Keratinocyte (primary cell): ENCODE measurements around the gene DECR2. TPM values are rescaled to one million over a fixed set of nuclear protein-coding genes. Genes with fewer than 3 reads are reported as not detected.

ENCODE experiments used
- DNase-seq: peaks from one replicate; pipeline ENCODE4 v3.0.0-alpha.2; 2011; ENCODE audit warnings: low read depth, missing footprints, low spot score
- FAIRE-seq: peaks from 2 replicates; lab custom pipeline; 2011; peaks lifted over from hg19 to GRCh38; lab: Jason Lieb, UNC
- H2AFZ ChIP-seq: 2 replicates; pipeline ENCODE4 v1.6.0; 2012; ENCODE audit warnings: low read length, control low read depth, inconsistent platforms; ENCODE audit not compliant: control insufficient read depth
- H3K27ac ChIP-seq: 2 replicates; pipeline ENCODE4 v1.5.1; 2011; ENCODE audit warnings: low read length; ENCODE audit not compliant: control insufficient read depth, insufficient read depth
- H3K27me3 ChIP-seq: 3 replicates; pipeline ENCODE4 v1.6.0; 2011; ENCODE audit warnings: low read length; ENCODE audit not compliant: control insufficient read depth, insufficient read depth; ENCODE audit errors: extremely low read depth
- H3K36me3 ChIP-seq, 2 experiments: 2 replicates in 1 of 2; 3 replicates in 1 of 2; pipeline ENCODE4 v1.5.1; 2011; ENCODE audit warnings: low read length in 2 of 2, mild to moderate bottlenecking in 1 of 2; ENCODE audit not compliant: control insufficient read depth in 2 of 2, insufficient read depth in 2 of 2; ENCODE audit errors: extremely low read depth in 1 of 2
- H3K4me1 ChIP-seq: 3 replicates; pipeline ENCODE4 v1.5.1; 2011; ENCODE audit warnings: low read length; ENCODE audit not compliant: control insufficient read depth, insufficient read depth; ENCODE audit errors: extremely low read depth
- H3K4me2 ChIP-seq: 3 replicates; pipeline ENCODE4 v1.6.0; 2011; ENCODE audit warnings: low read depth, low read length; ENCODE audit not compliant: control insufficient read depth, insufficient read depth; ENCODE audit errors: extremely low read depth
- H3K4me3 ChIP-seq, 3 experiments: fragments of 200-600 bp in 1 of 3; sonication (generic) in 1 of 3; 2 replicates in 2 of 3; 3 replicates in 1 of 3; pipeline ENCODE4 v1.5.1; 2011 to 2016; ENCODE audit warnings: low read length in 3 of 3, mild to moderate bottlenecking in 3 of 3, control low read depth in 2 of 3, inconsistent platforms in 1 of 3, low read depth in 1 of 3, mixed read lengths in 1 of 3, mixed run types in 1 of 3, moderate library complexity in 1 of 3; ENCODE audit not compliant: control insufficient read depth in 2 of 3, insufficient read depth in 2 of 3; ENCODE audit errors: extremely low read depth in 1 of 3
- H3K79me2 ChIP-seq: 2 replicates; pipeline ENCODE4 v1.6.0; 2012; ENCODE audit warnings: low read length; ENCODE audit not compliant: control insufficient read depth, insufficient read depth
- H3K9ac ChIP-seq: 3 replicates; pipeline ENCODE4 v1.6.0; 2011; ENCODE audit warnings: low read length; ENCODE audit not compliant: control insufficient read depth, insufficient read depth; ENCODE audit errors: extremely low read depth
- H3K9me1 ChIP-seq: 3 replicates; pipeline ENCODE4 v1.6.0; 2011; ENCODE audit warnings: low read length; ENCODE audit not compliant: control insufficient read depth, insufficient read depth; ENCODE audit errors: extremely low read depth
- H3K9me3 ChIP-seq: 2 replicates; pipeline ENCODE4 v1.5.1; 2012; ENCODE audit warnings: low read depth, low read length; ENCODE audit not compliant: control insufficient read depth
- H4K20me1 ChIP-seq: 3 replicates; pipeline ENCODE4 v1.6.0; 2011; ENCODE audit warnings: low read length; ENCODE audit not compliant: control insufficient read depth, insufficient read depth; ENCODE audit errors: extremely low read depth
- EZH2 ChIP-seq: IDR thresholded peaks from one replicate; pipeline ENCODE4 v1.6.1; 2012; ENCODE audit warnings: inconsistent platforms, mild to moderate bottlenecking, low read length, moderate library complexity
- dilution Hi-C: fragments of 300-500 bp; cut with MboI; formaldehyde crosslinking; loops from one replicate; pipeline ENCODE4 v1.7.0; 2020; ENCODE audit warnings: low sequenced_read_pairs; ENCODE audit not compliant: extremely low pct_ligation_motif_present
- polyA plus RNA-seq, 5 experiments: library from polyadenylated mRNA; depleted of rRNA in 3 of 5; stranded (reverse) in 3 of 5; stranded (forward) in 1 of 5; unstranded in 1 of 5; fragments of >200 nt; gene quantifications; 1 replicate in 1 of 5; 2 replicates in 3 of 5; 3 replicates in 1 of 5; pipeline versions ENCODE4 v1.2.1 to v1.2.3, GENCODE V29; 2011 to 2012; ENCODE audit warnings: missing spikeins in 2 of 5, low read depth in 1 of 5, low replicate concordance in 1 of 5
- TF ChIP-seq, protein P1 (sequence below), 3 experiments: IDR thresholded peaks in 1 of 3; conservative IDR thresholded peaks in 1 of 3; optimal IDR thresholded peaks in 1 of 3; 2 replicates in 2 of 3; 3 replicates in 1 of 3; pipeline versions ENCODE3 to v1.5.1; 2011; ENCODE audit warnings: low read length in 3 of 3, mild to moderate bottlenecking in 3 of 3, moderate library complexity in 2 of 3, control low read depth in 1 of 3, inconsistent platforms in 1 of 3; ENCODE audit not compliant: insufficient read depth in 2 of 3; ENCODE audit errors: extremely low read depth in 1 of 3

DECR2 gene
- polyA plus RNA-seq, 1 donor (not counting 4 experiments of a cell fraction or from before 2014, with no cell fraction given), result 14.2 TPM

DNA sequence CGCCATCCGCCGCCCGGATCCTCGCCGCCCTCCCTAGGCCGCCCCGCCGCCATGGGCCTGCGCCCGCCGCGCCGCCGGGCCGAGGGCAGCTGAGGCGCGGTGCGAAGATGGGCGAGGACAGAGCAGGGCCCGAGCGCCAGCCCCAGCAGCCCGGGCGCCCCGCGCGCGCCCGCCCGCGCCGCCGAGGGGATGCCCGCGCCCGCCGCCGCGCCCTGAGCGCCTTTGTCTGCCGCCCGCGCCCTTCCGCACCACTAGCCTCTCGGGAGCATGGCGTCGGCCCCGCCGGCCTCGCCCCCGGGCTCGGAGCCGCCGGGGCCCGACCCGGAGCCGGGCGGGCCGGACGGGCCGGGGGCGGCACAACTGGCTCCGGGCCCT lies 24.0 kb downstream of the DECR2 start:
- peaks cover 32% of the 10 kb centered on the region for H3K4me1 ChIP-seq
- H3K4me3 ChIP-seq, result peak overlapping the region in 2 of 3 experiments; percentile 54 to 70
- peaks cover 31% of the 10 kb centered on the region for H3K79me2 ChIP-seq
- FAIRE-seq (no peak), DNase-seq (no peak)
- H2AFZ ChIP-seq, result no peak overlapping the region
- peak overlapping the region; percentile 71 for H3K27ac ChIP-seq
- H3K36me3 ChIP-seq, result peaks cover 0 to 3% of the 10 kb centered on the region in 2 experiments
- H3K4me2 ChIP-seq, result peak overlapping the region; percentile 70
- peaks cover 5% of the 10 kb centered on the region for H3K9me1 ChIP-seq
- H3K9me3 ChIP-seq, result no peaks in the 10 kb centered on the region
- dilution Hi-C loops, result no loop called here
- TF ChIP-seq, protein P1, sequence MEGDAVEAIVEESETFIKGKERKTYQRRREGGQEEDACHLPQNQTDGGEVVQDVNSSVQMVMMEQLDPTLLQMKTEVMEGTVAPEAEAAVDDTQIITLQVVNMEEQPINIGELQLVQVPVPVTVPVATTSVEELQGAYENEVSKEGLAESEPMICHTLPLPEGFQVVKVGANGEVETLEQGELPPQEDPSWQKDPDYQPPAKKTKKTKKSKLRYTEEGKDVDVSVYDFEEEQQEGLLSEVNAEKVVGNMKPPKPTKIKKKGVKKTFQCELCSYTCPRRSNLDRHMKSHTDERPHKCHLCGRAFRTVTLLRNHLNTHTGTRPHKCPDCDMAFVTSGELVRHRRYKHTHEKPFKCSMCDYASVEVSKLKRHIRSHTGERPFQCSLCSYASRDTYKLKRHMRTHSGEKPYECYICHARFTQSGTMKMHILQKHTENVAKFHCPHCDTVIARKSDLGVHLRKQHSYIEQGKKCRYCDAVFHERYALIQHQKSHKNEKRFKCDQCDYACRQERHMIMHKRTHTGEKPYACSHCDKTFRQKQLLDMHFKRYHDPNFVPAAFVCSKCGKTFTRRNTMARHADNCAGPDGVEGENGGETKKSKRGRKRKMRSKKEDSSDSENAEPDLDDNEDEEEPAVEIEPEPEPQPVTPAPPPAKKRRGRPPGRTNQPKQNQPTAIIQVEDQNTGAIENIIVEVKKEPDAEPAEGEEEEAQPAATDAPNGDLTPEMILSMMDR (optimal IDR thresholded peaks at IDR 0.05 in 1 of 3, IDR thresholded peaks at IDR 0.05 in 1 of 3, conservative IDR thresholded peaks at IDR 0.05 in 1 of 3; ENCODE audit: extremely low read depth in 1 of 3, insufficient read depth in 2 of 3, low read length in 3 of 3), result no peak
- no peak for TF ChIP-seq EZH2
- peak overlapping the region; percentile 69 for H3K9ac ChIP-seq
- H4K20me1 ChIP-seq, result peaks cover 6% of the 10 kb centered on the region
- H3K27me3 ChIP-seq, result no peaks in the 10 kb centered on the region

DNA sequence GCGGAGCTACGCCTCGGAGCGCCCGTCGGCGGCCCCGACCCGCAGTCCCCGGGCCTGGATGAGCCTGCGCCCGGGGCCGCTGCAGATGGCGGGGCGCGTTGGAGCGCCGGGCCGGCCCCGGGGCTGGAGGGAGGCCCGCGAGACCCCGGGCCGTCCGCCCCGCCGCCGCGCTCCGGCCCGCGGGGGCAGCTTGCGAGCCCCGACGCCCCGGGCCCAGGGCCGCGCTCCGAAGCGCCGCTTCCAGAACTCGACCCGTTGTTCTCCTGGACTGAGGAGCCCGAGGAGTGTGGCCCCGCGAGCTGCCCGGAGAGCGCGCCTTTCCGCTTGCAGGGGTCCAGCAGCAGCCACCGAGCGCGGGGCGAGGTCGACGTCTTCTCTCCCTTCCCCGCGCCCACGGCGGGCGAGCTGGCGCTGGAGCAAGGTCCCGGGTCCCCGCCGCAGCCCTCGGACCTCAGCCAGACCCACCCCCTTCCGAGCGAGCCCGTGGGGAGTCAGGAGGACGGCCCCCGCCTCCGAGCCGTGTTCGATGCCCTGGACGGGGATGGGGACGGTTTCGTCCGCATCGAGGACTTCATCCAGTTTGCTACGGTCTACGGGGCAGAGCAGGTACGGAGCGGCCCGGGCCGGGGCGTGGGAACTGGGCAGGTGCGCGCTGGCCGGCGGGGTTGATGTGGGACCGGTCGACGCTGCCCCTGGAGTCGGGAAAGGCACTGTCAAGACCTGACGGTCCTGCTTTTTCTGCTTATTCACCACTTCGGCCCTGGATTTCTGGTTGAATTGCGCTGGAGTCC lies 24.6 kb downstream of the DECR2 start:
- H3K4me2 ChIP-seq, result peak overlapping the region; percentile 70
- H3K4me1 ChIP-seq, result peaks cover 32% of the 10 kb centered on the region
- H4K20me1 ChIP-seq, result peaks cover 6% of the 10 kb centered on the region
- no peak for FAIRE-seq
- H3K4me3 ChIP-seq, result peak overlapping the region; percentile 70 to 82 (median 74)
- H2AFZ ChIP-seq, result no peak overlapping the region
- H3K27ac ChIP-seq, result no peak overlapping the region
- dilution Hi-C loops, result no loop called here
- TF ChIP-seq EZH2, result no peak
- TF ChIP-seq, protein P1 (optimal IDR thresholded peaks at IDR 0.05 in 1 of 3, IDR thresholded peaks at IDR 0.05 in 1 of 3, conservative IDR thresholded peaks at IDR 0.05 in 1 of 3; ENCODE audit: extremely low read depth in 1 of 3, insufficient read depth in 2 of 3, low read length in 3 of 3), result no peak
- DNase-seq, result no peak
- H3K9me3 ChIP-seq, result no peaks in the 10 kb centered on the region
- peaks cover 0 to 3% of the 10 kb centered on the region in 2 experiments for H3K36me3 ChIP-seq
- no peaks in the 10 kb centered on the region for H3K27me3 ChIP-seq
- H3K9me1 ChIP-seq, result peaks cover 5% of the 10 kb centered on the region
- H3K9ac ChIP-seq, result peak overlapping the region; percentile 69
- H3K79me2 ChIP-seq, result peaks cover 35% of the 10 kb centered on the region
